Stimulated activated memory B cell treated with anti-CD40 and anti-IgM and Interleukin-4, amounts not matched to agents 10 μg/mL and 1 μg/mL and 100 μg/mL, for 72 hours (primary cell): ENCODE measurements around the gene FCAR.
"Not testable (repeated sequence)": the region's sequence is repeated elsewhere in the genome, so short reads cannot be mapped to it uniquely, and the experiment has no call there.

Experiments
- ATAC-seq: fragments of 150-1000 bp; cut with Tn5 transposase; 2 replicates; pipeline ENCODE4 v1.10.0; 2021
- H3K27ac Mint-ChIP-seq: one replicate; pipeline ENCODE4 v1.8.0; 2022; ENCODE audit warnings: mild to moderate bottlenecking, mixed read lengths
- H3K27me3 Mint-ChIP-seq: one replicate; pipeline ENCODE4 v1.8.0; 2022; ENCODE audit warnings: mixed read lengths
- H3K36me3 Mint-ChIP-seq: one replicate; pipeline ENCODE4 v1.8.0; 2022; ENCODE audit warnings: mixed read lengths
- H3K4me1 Mint-ChIP-seq: one replicate; pipeline ENCODE4 v1.8.0; 2022; ENCODE audit warnings: mixed read lengths
- H3K4me3 Mint-ChIP-seq: one replicate; pipeline ENCODE4 v1.8.0; 2022; ENCODE audit warnings: mild to moderate bottlenecking, moderate library complexity, mixed read lengths
- H3K9me3 Mint-ChIP-seq: one replicate; pipeline ENCODE4 v1.8.0; 2022; ENCODE audit warnings: mixed read lengths

Gene FCAR

GRCh38 chr19:54873990-54874389 is at the start of gene FCAR:
TSS of gene FCAR (plus strand) at chr19:54874235. CDS start at chr19:54874290, 55 bp downstream.
- Mint-ChIP-seq H3K4me1 (no peaks in the 10 kb centered on the region), H3K36me3 (no peaks in the 10 kb centered on the region), H3K27ac (no peak within 1 kb of the TSS), H3K27me3 (no peaks in the 10 kb centered on the region), H3K4me3 (no peak within 1 kb of the TSS), H3K9me3 (no peaks in the 10 kb centered on the region)
- ATAC-seq, result no peak

DNA sequence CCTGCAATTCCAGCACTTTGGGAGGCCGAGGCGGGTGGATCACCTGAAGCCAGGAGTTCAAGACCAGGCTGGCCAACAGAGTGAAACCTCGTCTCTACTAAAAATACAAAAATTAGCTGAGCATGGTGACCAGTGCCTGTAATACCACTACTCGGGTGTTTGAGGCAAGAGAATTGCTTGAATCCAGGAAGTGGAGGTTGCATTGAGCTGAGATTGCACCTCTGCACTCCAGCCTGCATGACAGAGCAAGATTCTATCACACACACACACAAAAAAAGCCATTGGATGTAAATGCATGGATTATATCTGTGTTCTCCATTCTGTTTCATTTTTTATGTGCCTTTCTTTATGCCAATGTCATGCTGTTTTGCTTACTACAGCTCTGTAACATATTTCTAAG is 49.6 kb upstream of the FCAR start:
- not testable (repeated sequence) for H3K4me1 Mint-ChIP-seq, H3K27ac Mint-ChIP-seq, H3K4me3 Mint-ChIP-seq, H3K36me3 Mint-ChIP-seq, H3K9me3 Mint-ChIP-seq, ATAC-seq
- H3K27me3 Mint-ChIP-seq, result peaks cover 19% of the 10 kb centered on the region

- peaks cover 15% of the 10 kb centered on the region for H3K27me3 Mint-ChIP-seq
- not testable (repeated sequence) for H3K27ac Mint-ChIP-seq, H3K9me3 Mint-ChIP-seq, H3K36me3 Mint-ChIP-seq, ATAC-seq, H3K4me1 Mint-ChIP-seq, H3K4me3 Mint-ChIP-seq
Measured at GRCh38 chr19:54825326-54825725, 48.7 kb upstream of the FCAR start.

- not testable (repeated sequence) for H3K4me1 Mint-ChIP-seq, ATAC-seq, H3K4me3 Mint-ChIP-seq, H3K36me3 Mint-ChIP-seq, H3K9me3 Mint-ChIP-seq, H3K27ac Mint-ChIP-seq
- H3K27me3 Mint-ChIP-seq, result peaks cover 15% of the 10 kb centered on the region
Measured at GRCh38 chr19:54828064-54828463, 46.0 kb upstream of the FCAR start.

- H3K4me3 Mint-ChIP-seq, H3K9me3 Mint-ChIP-seq, ATAC-seq, H3K36me3 Mint-ChIP-seq, H3K27ac Mint-ChIP-seq, H3K4me1 Mint-ChIP-seq: not testable (repeated sequence)
- H3K27me3 Mint-ChIP-seq, result peaks cover 29% of the 10 kb centered on the region
Measured at GRCh38 chr19:54832496-54832895, 41.5 kb upstream of the FCAR start, which contains the start of gene KIR2DS4. TSS of gene KIR2DS4 (plus strand) at chr19:54832676.

- not testable (repeated sequence) for H3K27ac Mint-ChIP-seq, H3K36me3 Mint-ChIP-seq
Measured at GRCh38 chr19:54835126-54835525, 38.9 kb upstream of the FCAR start.

DNA sequence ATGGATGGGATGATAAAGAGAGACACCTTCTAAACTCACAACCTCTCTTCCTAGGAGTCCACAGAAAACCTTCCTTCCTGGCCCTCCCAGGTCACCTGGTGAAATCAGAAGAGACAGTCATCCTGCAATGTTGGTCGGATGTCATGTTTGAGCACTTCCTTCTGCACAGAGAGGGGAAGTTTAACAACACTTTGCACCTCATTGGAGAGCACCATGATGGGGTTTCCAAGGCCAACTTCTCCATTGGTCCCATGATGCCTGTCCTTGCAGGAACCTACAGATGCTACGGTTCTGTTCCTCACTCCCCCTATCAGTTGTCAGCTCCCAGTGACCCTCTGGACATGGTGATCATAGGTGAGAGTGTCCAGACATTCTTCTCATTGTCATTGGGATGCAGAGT is 36.5 kb upstream of the FCAR start:
- H3K4me3 Mint-ChIP-seq, ATAC-seq, H3K27ac Mint-ChIP-seq, H3K4me1 Mint-ChIP-seq, H3K36me3 Mint-ChIP-seq: not testable (repeated sequence)
- Mint-ChIP-seq H3K9me3 (peaks cover 12% of the 10 kb centered on the region), H3K27me3 (peaks cover 29% of the 10 kb centered on the region)

More at GRCh38 chr19:54835126-54835525, 38.9 kb upstream of the FCAR start:
- ATAC-seq, H3K4me1 Mint-ChIP-seq, H3K4me3 Mint-ChIP-seq: not testable (repeated sequence)
- Mint-ChIP-seq H3K27me3 (peaks cover 36% of the 10 kb centered on the region), H3K9me3 (peaks cover 13% of the 10 kb centered on the region)

DNA sequence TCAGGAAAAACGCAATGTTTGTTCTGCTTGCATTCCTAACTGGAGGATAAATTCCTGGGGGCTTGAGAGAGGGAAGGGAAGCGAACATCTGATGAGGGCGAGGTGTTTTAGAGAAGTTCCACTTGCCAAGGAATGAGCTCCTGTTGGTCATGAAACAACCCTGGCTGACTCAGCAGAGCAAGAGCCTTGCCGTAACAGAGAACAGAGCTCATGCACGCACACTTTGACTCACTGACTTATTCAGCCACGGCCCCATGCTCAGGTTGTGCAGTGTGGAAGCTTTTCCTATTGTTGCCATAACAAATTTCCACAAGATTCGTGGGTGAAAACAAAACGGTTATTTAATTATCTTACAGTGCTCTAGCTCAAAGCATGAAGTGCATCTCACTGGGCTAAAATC is 30.9 kb upstream of the FCAR start:
- H3K9me3 Mint-ChIP-seq, H3K27ac Mint-ChIP-seq: not testable (repeated sequence)

GRCh38 chr19:54850061-54850640 is 23.9 kb upstream of the FCAR start, which contains the start of gene KIR3DL2:
TSS of gene KIR3DL2 (plus strand) at chr19:54850443. CDS start at chr19:54850476, 33 bp downstream.
- H3K27me3 Mint-ChIP-seq, result peaks cover 28% of the 10 kb centered on the region
- H3K36me3 Mint-ChIP-seq, H3K27ac Mint-ChIP-seq, H3K9me3 Mint-ChIP-seq, ATAC-seq, H3K4me1 Mint-ChIP-seq, H3K4me3 Mint-ChIP-seq: not testable (repeated sequence)

More for the DNA sequence above, 30.9 kb upstream of the FCAR start:
- not testable (repeated sequence) for ATAC-seq, H3K4me3 Mint-ChIP-seq, H3K36me3 Mint-ChIP-seq, H3K4me1 Mint-ChIP-seq
- peaks cover 19% of the 10 kb centered on the region for H3K27me3 Mint-ChIP-seq

DNA sequence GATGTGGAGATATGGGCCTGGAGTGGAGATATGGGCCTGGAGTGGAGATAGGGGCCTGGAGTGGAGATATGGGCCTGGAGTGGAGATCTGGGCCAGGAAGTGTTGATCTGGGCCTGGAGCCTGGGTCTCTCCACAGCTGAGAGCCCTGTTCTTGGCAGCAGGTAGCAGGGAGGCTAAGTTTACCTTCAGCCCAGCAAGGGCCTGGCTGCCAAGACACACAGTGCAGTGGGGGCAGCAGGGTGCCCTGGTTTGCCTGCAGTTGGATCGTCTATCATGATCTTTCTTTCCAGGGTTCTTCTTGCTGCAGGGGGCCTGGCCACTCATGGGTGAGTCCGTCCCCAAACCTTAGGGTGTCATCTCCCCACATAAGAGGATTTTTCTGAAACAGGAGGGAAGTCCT is 23.1 kb upstream of the FCAR start:
- H3K36me3 Mint-ChIP-seq, result no peaks in the 10 kb centered on the region
- H3K27me3 Mint-ChIP-seq, result peaks cover 28% of the 10 kb centered on the region
- no peak overlapping the region for H3K4me3 Mint-ChIP-seq
- no peak for ATAC-seq
- H3K4me1 Mint-ChIP-seq, result no peaks in the 10 kb centered on the region
- H3K27ac Mint-ChIP-seq, result no peak overlapping the region
- peaks cover 5% of the 10 kb centered on the region for H3K9me3 Mint-ChIP-seq

DNA sequence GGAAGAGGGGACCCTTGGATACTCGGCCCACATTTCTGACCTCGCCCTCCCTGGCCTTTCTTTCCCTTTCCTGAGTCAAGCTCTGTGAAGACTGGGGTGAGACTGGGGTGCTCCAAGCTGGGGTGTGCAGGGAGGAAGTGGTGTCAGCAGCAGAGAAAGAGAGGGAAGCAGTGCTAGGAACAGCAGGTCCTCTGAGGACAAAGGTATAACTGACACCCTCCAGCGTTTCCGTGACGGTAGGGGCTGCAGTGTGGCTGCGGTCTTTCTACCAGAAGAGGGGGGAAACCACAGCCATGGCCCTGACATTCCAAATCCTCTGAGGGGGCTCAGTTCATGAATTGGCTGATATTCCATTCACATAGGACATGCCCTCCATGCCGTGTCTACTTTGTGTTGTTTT is 22.7 kb upstream of the FCAR start:
- no peak overlapping the region for H3K27ac Mint-ChIP-seq
- ATAC-seq, result no peak

GRCh38 chr19:54855241-54855640 is 18.8 kb upstream of the FCAR start:
- not testable (repeated sequence) for H3K4me3 Mint-ChIP-seq, H3K36me3 Mint-ChIP-seq, H3K27ac Mint-ChIP-seq, H3K9me3 Mint-ChIP-seq, ATAC-seq, H3K4me1 Mint-ChIP-seq
- peaks cover 27% of the 10 kb centered on the region for H3K27me3 Mint-ChIP-seq

More for the DNA sequence above, 22.7 kb upstream of the FCAR start:
- no peaks in the 10 kb centered on the region for H3K4me1 Mint-ChIP-seq
- no peaks in the 10 kb centered on the region for H3K36me3 Mint-ChIP-seq
- no peak overlapping the region for H3K4me3 Mint-ChIP-seq
- H3K9me3 Mint-ChIP-seq, result peaks cover 5% of the 10 kb centered on the region
- H3K27me3 Mint-ChIP-seq, result peaks cover 28% of the 10 kb centered on the region

GRCh38 chr19:54858476-54858875 is 15.6 kb upstream of the FCAR start:
- not testable (repeated sequence) for ATAC-seq, H3K27ac Mint-ChIP-seq, H3K4me3 Mint-ChIP-seq, H3K4me1 Mint-ChIP-seq, H3K9me3 Mint-ChIP-seq, H3K36me3 Mint-ChIP-seq
- H3K27me3 Mint-ChIP-seq, result peaks cover 26% of the 10 kb centered on the region

DNA sequence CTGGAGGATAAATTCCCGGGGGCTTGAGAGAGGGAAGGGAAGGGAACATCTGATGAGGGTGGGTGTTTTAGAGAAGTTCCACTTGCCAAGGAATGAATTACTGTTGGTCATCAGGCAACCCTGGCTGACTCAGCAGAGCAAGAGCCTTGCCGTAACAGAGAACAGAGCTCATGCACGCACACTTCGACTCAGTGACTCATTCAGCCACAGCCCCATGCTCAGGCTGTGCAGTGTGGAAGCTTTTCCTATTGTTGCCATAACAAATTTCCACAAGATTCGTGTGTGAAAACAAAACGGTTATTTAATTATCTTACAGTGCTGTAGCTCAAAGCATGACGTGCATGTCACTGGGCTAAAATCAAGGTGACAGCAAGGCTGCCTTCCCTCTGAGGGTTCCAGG is 14.6 kb upstream of the FCAR start:
- H3K36me3 Mint-ChIP-seq, ATAC-seq, H3K4me3 Mint-ChIP-seq, H3K9me3 Mint-ChIP-seq, H3K4me1 Mint-ChIP-seq, H3K27ac Mint-ChIP-seq: not testable (repeated sequence)
- peaks cover 24% of the 10 kb centered on the region for H3K27me3 Mint-ChIP-seq

DNA sequence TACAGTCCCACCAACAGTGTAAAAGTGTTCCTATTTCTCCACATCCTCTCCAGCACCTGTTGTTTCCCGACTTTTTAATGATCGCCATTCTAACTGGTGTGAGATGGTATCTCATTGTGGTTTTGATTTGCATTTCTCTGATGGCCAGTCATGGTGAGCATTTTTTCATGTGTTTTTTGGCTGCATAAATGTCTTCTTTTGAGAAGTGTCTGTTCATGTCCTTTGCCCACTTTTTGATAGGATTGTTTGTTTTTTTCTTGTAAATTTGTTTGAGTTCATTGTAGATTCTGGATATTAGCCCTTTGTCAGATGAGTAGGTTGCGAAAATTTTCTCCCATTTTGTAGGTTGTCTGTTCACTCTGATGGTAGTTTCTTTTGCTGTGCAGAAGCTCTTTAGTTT is 10.6 kb upstream of the FCAR start:
- not testable (repeated sequence) for H3K36me3 Mint-ChIP-seq, H3K4me3 Mint-ChIP-seq, ATAC-seq, H3K4me1 Mint-ChIP-seq, H3K27ac Mint-ChIP-seq, H3K9me3 Mint-ChIP-seq
- H3K27me3 Mint-ChIP-seq, result peaks cover 39% of the 10 kb centered on the region

GRCh38 chr19:54871696-54872095 is 2.3 kb upstream of the FCAR start:
- Mint-ChIP-seq H3K36me3 (no peaks in the 10 kb centered on the region), H3K4me3 (no peak overlapping the region), H3K4me1 (no peaks in the 10 kb centered on the region), H3K27ac (no peak overlapping the region), H3K9me3 (peaks cover 2% of the 10 kb centered on the region), H3K27me3 (peaks cover under 1% of the 10 kb centered on the region)
- no peak for ATAC-seq
